ENCODE results near the gene OTUD7B.
A peak's percentile ranks its signal among the peaks of the same experiment; 100 is the strongest.

The OTUD7B gene

GRCh38 chr1:149915429-149916192, 94.9 kb downstream of the OTUD7B start:
- no peak for DNase-seq

DNA sequence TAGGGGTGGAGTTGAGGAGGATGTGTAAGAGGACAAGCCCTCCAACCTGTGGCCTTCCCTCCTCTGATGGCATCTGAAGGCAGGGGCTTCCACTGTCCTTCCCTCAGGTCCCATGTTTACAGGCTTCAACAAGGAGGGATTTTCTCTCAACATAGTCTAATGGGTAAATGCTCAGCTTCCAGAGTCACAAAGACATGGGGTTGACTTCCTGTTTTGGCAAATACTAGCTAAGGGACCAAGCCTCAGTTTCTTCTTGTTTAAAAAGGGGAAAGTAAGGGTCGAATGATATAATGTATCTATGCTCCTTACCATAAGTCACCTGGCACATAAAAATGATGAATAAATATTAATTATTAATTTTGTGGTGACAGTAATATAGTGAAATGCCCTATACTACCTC, 96.0 kb downstream of the OTUD7B start:
- DNase-seq, result no peak

- DNase-seq, result no peak
These were observed 103.9 kb downstream of the OTUD7B start for GRCh38 chr1:149906570-149907075.

DNA sequence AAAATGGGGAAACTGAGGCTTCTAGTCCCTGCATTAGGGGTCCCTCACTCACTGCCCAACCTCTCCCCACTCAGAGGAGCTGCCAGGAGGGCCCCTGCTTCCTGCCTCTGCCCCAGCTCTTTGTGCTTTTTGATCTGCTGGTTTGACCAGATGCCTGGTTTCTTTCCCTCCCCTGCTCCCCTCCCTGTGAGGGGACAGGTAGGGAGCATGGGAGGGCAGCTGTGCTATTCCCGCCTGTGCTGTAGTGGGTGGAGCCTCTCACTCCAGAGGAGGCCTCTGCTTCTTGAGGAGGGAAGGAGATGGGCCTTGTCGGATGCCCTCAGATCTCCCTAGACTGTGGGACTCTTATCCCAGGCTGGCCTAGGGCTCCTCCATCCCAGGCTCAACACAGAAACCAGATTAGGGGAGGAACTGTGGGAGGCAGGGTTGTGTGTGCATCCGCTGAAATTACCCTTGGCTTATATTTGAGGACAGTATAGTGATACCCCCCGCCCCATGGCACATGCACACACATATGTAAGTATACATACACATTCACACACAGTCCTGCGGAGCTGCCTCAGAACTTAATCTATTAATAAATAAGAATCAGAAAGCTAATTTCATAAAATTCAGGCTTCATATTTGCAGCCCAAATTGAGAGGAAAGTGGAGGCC, 106.6 kb downstream of the OTUD7B start:
- DNase-seq, result no peak

DNA sequence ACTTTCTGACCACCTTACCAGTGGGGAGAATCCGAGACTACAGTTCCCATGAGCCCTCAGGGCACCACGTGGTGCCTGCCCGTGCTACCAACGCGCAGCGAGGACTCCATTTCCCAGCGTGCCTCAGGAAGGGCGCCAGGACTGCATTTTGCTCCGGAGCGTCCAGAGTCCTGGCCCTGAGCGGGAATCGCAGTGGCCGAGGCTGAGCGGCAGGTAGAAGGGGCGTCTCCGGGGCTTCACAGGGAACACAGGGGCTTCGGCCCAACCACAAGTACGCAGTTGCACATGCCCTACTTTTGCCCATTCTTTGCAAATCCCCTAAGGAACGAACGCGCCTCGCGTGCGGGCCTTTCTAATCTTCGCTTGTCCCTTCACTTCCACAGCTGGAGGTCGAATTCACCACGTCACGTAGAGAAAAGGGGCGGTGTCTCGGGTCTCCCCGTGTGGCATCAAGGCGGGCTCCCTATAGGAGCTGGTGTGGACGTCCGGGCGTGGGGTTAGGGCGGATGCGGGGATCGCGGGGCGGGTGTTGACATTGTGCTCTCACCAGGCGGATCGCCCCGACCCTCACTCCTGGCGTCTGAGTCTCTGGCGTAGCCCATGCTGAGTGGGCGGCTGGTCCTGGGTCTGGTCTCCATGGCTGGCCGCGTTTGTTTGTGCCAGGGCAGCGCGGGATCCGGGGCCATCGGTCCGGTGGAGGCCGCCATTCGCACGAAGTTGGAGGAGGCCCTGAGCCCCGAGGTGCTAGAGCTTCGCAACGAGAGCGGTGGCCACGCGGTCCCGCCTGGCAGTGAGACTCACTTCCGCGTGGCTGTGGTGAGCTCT, 110.9 kb downstream of the OTUD7B start, which contains the start of gene BOLA1:
Gene BOLA1, plus strand, starts transcription at position 109 of the 825 bp plus-strand sequence. Its CDS starts 492 bp downstream, at position 601.
- DNase-seq, result peak; percentile 88

GRCh38 chr1:149896575-149896974, 114.0 kb downstream of the OTUD7B start:
- no peak for DNase-seq

DNA sequence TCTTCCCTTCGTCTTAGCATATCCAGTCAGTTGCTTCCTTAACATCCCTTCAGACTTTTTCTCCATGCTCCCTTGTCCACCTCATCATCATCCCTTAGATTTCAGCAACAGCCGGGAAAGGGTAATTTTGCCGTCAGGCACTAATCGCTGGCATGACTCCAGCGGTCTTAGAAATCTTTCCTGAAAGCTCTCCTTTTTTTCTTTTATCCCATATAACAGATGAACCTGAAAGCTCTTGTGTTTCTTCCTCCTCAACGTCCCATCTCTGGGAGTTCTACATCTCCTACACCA, 121.6 kb downstream of the OTUD7B start:
- DNase-seq, result no peak

GRCh38 chr1:149888247-149888998, 122.1 kb downstream of the OTUD7B start:
- DNase-seq, result peak; percentile 80
